Mucosa of rectum (tissue), 2 donors: ENCODE results near the gene CD300C.

Experiments
- H3K27ac ChIP-seq, 2 donors: one replicate each; pipeline ENCODE4 v1.7.0; 2013; ENCODE audit warnings: inconsistent platforms in 2 of 2, low read depth in 2 of 2, low read length in 2 of 2
- H3K27me3 ChIP-seq, 2 donors: one replicate each; pipeline ENCODE4 v1.7.0; 2013; ENCODE audit warnings: low read length in 2 of 2; ENCODE audit not compliant: control insufficient read depth in 2 of 2, insufficient read depth in 2 of 2
- H3K36me3 ChIP-seq, 2 donors: one replicate each; pipeline ENCODE4 v1.7.0; 2013; ENCODE audit warnings: low read length in 2 of 2; ENCODE audit not compliant: control insufficient read depth in 2 of 2, insufficient read depth in 2 of 2
- H3K4me1 ChIP-seq, 2 donors: one replicate each; pipeline ENCODE4 v1.7.0; 2013; ENCODE audit warnings: low read length in 2 of 2, mild to moderate bottlenecking in 1 of 2; ENCODE audit not compliant: control insufficient read depth in 2 of 2, insufficient read depth in 2 of 2
- H3K4me3 ChIP-seq, 2 donors: one replicate each; pipeline ENCODE4 v1.7.0; 2013; ENCODE audit warnings: low read length in 2 of 2
- H3K9ac ChIP-seq, 2 donors: one replicate each; pipeline ENCODE4 v1.7.0; 2013; ENCODE audit warnings: low read length in 2 of 2, low read depth in 1 of 2, mild to moderate bottlenecking in 1 of 2
- H3K9me3 ChIP-seq, 2 donors: one replicate each; pipeline ENCODE4 v1.7.0; 2013; ENCODE audit warnings: low read length in 2 of 2; ENCODE audit not compliant: control insufficient read depth in 2 of 2
- donor health status: healthy.
- donor health status: Normal muscosa, but diverticular disease.

CD300C gene

DNA sequence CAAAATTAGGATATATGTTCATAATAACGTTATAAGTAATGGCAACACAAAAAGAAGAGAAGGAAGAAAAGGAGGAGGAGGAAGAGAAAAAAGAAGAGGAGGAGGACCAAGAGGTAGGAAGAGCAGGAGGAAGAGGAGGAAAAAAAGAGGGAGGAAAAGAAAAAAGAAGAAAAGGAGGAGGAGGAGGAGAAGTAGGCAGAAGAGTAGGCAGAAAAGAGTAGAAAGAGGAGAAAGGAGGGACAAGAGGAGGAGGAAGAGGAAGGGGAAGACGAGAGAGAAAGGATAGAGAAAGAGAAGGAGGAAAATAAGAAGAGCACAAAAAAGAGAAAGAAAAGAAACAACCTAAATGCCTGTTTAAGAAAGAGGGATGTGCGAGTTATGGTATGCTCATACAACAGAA lies 9.0 kb downstream of the CD300C start:
- H3K27me3 ChIP-seq: peaks cover 3 to 4% of the 10 kb centered on the region in 2 donors
- H3K9ac ChIP-seq: no peak overlapping the region
- H3K9me3 ChIP-seq: no peaks in the 10 kb centered on the region
- H3K36me3 ChIP-seq: no peaks in the 10 kb centered on the region
- no peaks in the 10 kb centered on the region for H3K4me1 ChIP-seq
- no peak overlapping the region for H3K27ac ChIP-seq
- H3K4me3 ChIP-seq: no peak overlapping the region

GRCh38 chr17:74532115-74532514 lies 13.8 kb downstream of the CD300C start:
- Histone ChIP-seq H3K4me3 (peak overlapping the region in 1 of 2 donors; percentile 45), H3K27me3 (peaks cover 0 to 4% of the 10 kb centered on the region in 2 donors), H3K9ac (no peak overlapping the region), H3K9me3 (no peaks in the 10 kb centered on the region), H3K36me3 (no peaks in the 10 kb centered on the region), H3K4me1 (no peaks in the 10 kb centered on the region), H3K27ac (peak overlapping the region; percentile 39 to 56)

GRCh38 chr17:74531231-74531761 lies 14.6 kb downstream of the CD300C start, which contains the start of gene CD300LB:
Gene CD300LB (minus strand): TSS chr17:74531475. CDS start chr17:74531350, 125 bp downstream.
- H3K4me1 ChIP-seq: no peaks in the 10 kb centered on the region
- peak within 1 kb of the TSS in 1 of 2 donors; percentile 45 for H3K4me3 ChIP-seq

GRCh38 chr17:74530831-74531150 lies 15.1 kb downstream of the CD300C start:
- Histone ChIP-seq H3K9me3 (no peaks in the 10 kb centered on the region), H3K4me3 (no peak overlapping the region), H3K9ac (no peak overlapping the region), H3K36me3 (no peaks in the 10 kb centered on the region), H3K27ac (no peak overlapping the region), H3K27me3 (peaks cover 0 to 4% of the 10 kb centered on the region in 2 donors), H3K4me1 (no peaks in the 10 kb centered on the region)

More at GRCh38 chr17:74531231-74531761, 14.6 kb downstream of the CD300C start, which contains the start of gene CD300LB:
- no peaks in the 10 kb centered on the region for H3K9me3 ChIP-seq
- H3K9ac ChIP-seq: no peak within 1 kb of the TSS
- H3K27me3 ChIP-seq: peaks cover 0 to 4% of the 10 kb centered on the region in 2 donors
- no peaks in the 10 kb centered on the region for H3K36me3 ChIP-seq
- H3K27ac ChIP-seq: no peak within 1 kb of the TSS

DNA sequence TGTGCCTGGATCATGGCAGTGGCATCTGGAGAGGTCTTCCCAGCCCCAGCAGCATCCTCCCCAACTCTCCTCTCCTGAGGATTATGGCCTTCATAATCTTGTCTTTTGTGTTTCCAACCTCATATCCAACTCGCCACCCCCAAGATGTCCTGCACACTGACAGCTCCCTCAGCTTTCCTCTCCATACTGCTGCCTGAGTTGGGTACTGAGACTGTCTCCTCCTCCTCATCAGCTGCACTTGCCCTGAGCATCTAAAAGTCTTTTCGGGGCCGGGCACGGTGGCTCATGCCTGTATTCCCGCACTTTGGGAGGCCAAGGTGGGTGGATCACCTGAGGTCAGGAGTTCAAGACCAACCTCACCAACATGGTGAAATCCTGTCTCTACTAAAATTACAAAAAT lies 16.7 kb downstream of the CD300C start:
- H3K9me3 ChIP-seq: no peaks in the 10 kb centered on the region
- H3K4me1 ChIP-seq: no peaks in the 10 kb centered on the region
- H3K27ac ChIP-seq: no peak overlapping the region

DNA sequence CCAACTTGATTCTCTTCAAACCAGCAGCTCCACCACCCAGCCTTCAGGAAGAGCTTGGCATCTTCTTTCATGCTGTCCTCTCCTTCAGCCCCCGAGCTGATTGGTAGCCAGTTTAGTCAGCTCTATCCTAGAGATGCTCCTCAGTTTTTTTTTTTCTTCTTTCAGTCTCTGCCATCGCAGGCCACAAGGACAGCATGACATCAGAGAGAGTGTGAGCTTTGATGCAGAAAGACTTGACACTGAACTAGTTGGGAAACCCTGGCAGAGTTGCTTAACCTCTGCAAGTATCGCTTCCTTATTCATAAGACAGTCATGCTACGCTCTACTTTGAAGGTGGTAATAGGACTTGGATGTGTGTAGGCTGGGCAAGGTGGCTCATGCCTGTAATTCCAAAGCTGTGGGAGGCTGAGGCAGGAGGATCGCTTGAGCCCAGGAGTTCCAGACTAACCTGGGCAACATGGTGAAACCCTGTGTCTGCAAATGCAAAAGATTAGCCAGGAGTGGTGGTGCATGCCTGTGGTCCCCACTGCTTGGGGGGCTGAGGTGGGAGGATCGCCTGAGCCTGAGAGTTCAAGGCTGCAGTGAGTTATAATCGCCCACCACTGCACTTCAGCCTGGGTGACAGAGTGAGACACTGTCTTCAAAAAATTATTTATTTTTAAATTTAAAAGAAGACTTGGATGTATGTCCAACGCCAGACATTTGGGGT lies 17.3 kb downstream of the CD300C start:
- no peak overlapping the region for H3K9ac ChIP-seq
- no peaks in the 10 kb centered on the region for H3K36me3 ChIP-seq
- H3K27ac ChIP-seq: no peak overlapping the region
- H3K4me3 ChIP-seq: no peak overlapping the region
- peaks cover 0 to 4% of the 10 kb centered on the region in 2 donors for H3K27me3 ChIP-seq
- no peaks in the 10 kb centered on the region for H3K9me3 ChIP-seq
- H3K4me1 ChIP-seq: no peaks in the 10 kb centered on the region

More for the DNA sequence above, 16.7 kb downstream of the CD300C start:
- H3K9ac ChIP-seq: no peak overlapping the region
- H3K36me3 ChIP-seq: no peaks in the 10 kb centered on the region
- H3K4me3 ChIP-seq: no peak overlapping the region
- peaks cover 0 to 4% of the 10 kb centered on the region in 2 donors for H3K27me3 ChIP-seq

- no peak overlapping the region for H3K4me3 ChIP-seq
- peaks cover 0 to 4% of the 10 kb centered on the region in 2 donors for H3K27me3 ChIP-seq
- H3K4me1 ChIP-seq: no peaks in the 10 kb centered on the region
- H3K9me3 ChIP-seq: peaks cover 0 to 4% of the 10 kb centered on the region in 2 donors
- no peak overlapping the region for H3K9ac ChIP-seq
- H3K36me3 ChIP-seq: no peaks in the 10 kb centered on the region
- no peak overlapping the region for H3K27ac ChIP-seq
Observed at GRCh38 chr17:74527756-74528155, 18.2 kb downstream of the CD300C start.

DNA sequence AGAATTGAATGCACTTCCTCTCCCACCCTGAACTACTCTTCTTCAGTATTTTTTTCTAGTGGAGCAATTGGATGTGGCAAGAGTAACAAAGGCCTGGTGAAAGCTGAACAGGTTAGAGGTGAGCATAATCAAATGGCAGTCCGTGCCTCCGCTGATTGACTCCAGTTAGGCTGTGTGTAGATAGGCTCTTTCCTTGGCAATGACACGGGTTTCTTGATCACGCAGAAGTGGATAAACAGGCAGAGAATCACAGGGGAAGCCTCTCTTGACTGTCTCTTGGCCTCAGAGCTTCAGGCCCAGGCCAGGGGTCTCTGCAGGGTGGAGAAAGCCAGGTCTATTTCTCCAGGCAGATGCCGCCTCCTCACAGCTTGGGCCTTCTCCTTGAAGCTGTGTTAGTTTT lies 18.8 kb downstream of the CD300C start:
- Histone ChIP-seq H3K4me1 (no peaks in the 10 kb centered on the region), H3K4me3 (no peak overlapping the region), H3K9me3 (peaks cover 0 to 4% of the 10 kb centered on the region in 2 donors), H3K27me3 (peaks cover 0 to 3% of the 10 kb centered on the region in 2 donors), H3K9ac (no peak overlapping the region), H3K27ac (no peak overlapping the region), H3K36me3 (no peaks in the 10 kb centered on the region)

GRCh38 chr17:74526681-74527080 lies 19.2 kb downstream of the CD300C start:
- no peak overlapping the region for H3K9ac ChIP-seq
- H3K9me3 ChIP-seq: peaks cover 0 to 4% of the 10 kb centered on the region in 2 donors
- no peaks in the 10 kb centered on the region for H3K36me3 ChIP-seq
- no peaks in the 10 kb centered on the region for H3K4me1 ChIP-seq
- no peak overlapping the region for H3K4me3 ChIP-seq
- peaks cover 0 to 3% of the 10 kb centered on the region in 2 donors for H3K27me3 ChIP-seq
- H3K27ac ChIP-seq: no peak overlapping the region

DNA sequence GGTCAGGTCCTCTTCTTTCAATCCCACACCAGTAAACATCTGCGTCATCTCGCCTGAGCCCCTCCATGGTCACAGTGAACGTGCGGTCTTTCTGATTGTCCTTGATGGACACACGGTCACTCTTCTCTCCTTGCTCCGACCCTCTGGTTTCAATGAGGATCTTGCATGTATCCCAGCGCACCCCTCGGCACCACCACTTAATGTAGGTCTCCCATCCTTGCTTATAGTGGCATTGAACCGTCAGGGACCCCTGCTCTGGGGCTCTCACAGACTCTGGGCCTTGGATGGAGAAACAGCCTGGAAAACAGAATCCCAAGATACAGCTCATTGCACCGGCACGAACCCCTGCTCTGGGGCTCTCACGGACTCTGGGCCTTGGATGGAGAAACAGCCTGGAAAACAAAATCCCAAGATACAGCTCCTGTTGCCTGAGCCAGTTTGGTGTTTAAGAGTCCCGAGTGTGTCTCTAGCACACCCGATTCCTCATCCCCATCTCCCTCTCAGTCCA lies 20.1 kb downstream of the CD300C start:
- Histone ChIP-seq H3K9me3 (peaks cover 0 to 4% of the 10 kb centered on the region in 2 donors), H3K36me3 (no peaks in the 10 kb centered on the region), H3K9ac (no peak overlapping the region), H3K4me3 (no peak overlapping the region), H3K27ac (no peak overlapping the region), H3K4me1 (no peaks in the 10 kb centered on the region), H3K27me3 (peaks cover 0 to 3% of the 10 kb centered on the region in 2 donors)
